GM13976 (cell line): Measurements from ENCODE around the gene ARMH4.

Experiments
- DNase-seq: peaks from one replicate; pipeline ENCODE4 v3.0.0; 2012; ENCODE audit warnings: low spot score
- in situ Hi-C: fragments of 300-500 bp; cut with MboI; formaldehyde crosslinking; loops from one replicate; pipeline ENCODE4 v1.12.0; 2022; ENCODE audit warnings: low sequenced_read_pairs, mixed read lengths, inconsistent platforms; ENCODE audit not compliant: unreplicated experiment
- TF ChIP-seq, protein P1 (sequence below): IDR thresholded peaks from 2 replicates; pipeline ENCODE4 v1.5.1; 2012; ENCODE audit warnings: borderline replicate concordance, mild to moderate bottlenecking; ENCODE audit not compliant: insufficient read depth; ENCODE audit errors: extremely low read depth, missing control alignments, control extremely low read depth

ARMH4 gene, protein sequence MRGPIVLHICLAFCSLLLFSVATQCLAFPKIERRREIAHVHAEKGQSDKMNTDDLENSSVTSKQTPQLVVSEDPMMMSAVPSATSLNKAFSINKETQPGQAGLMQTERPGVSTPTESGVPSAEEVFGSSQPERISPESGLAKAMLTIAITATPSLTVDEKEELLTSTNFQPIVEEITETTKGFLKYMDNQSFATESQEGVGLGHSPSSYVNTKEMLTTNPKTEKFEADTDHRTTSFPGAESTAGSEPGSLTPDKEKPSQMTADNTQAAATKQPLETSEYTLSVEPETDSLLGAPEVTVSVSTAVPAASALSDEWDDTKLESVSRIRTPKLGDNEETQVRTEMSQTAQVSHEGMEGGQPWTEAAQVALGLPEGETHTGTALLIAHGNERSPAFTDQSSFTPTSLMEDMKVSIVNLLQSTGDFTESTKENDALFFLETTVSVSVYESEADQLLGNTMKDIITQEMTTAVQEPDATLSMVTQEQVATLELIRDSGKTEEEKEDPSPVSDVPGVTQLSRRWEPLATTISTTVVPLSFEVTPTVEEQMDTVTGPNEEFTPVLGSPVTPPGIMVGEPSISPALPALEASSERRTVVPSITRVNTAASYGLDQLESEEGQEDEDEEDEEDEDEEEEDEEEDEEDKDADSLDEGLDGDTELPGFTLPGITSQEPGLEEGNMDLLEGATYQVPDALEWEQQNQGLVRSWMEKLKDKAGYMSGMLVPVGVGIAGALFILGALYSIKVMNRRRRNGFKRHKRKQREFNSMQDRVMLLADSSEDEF

DNA sequence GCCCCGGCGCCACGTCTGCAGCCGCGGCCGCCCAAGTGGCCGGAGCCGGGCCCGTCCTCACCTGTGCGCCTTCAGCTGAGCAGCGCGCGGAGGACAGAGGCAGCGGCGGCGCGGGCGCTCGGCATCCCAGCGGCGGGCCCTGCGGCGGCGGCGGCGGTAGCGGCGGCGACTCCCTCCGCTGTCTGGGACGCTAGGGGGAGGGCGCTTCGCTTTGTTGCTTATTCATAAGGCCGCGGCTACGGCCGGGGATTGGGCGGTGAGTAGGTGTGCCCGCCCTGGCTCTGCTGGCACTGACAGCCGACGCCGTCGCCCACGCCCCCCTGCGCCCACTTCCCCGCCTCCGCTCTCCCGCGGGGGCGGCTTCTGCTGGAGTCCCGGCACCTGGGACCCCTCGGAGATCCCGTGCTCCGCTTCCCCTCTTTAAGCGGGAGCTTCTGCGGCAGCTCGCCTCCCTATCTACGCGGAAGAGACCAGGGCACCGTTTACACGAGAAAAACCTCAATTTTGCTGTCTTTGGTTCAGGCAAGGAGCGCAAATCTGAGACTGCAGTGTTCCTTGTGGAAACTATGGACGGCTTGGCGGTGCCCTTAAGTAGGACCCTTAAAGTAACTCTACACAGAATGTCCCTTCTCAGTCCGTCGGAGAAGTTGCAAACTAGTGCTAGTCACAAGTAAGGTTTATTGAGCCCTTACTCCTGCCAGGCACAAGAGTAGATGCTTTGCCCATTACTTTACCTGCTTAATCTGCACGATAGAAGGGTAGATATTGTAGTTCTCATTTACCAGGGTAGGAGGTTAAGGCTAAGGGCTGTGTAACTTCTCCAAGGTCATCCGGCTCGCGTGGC, at the start of gene ARMH4:
ARMH4 (minus strand) TSS at position 200 of the 844 bp plus-strand sequence. CDS start 12,855 bp downstream, outside the sequence.
- DNase-seq: peak; percentile 70
- in situ Hi-C loops: no loop called here
- TF ChIP-seq, protein P1, sequence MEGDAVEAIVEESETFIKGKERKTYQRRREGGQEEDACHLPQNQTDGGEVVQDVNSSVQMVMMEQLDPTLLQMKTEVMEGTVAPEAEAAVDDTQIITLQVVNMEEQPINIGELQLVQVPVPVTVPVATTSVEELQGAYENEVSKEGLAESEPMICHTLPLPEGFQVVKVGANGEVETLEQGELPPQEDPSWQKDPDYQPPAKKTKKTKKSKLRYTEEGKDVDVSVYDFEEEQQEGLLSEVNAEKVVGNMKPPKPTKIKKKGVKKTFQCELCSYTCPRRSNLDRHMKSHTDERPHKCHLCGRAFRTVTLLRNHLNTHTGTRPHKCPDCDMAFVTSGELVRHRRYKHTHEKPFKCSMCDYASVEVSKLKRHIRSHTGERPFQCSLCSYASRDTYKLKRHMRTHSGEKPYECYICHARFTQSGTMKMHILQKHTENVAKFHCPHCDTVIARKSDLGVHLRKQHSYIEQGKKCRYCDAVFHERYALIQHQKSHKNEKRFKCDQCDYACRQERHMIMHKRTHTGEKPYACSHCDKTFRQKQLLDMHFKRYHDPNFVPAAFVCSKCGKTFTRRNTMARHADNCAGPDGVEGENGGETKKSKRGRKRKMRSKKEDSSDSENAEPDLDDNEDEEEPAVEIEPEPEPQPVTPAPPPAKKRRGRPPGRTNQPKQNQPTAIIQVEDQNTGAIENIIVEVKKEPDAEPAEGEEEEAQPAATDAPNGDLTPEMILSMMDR: no peak

DNA sequence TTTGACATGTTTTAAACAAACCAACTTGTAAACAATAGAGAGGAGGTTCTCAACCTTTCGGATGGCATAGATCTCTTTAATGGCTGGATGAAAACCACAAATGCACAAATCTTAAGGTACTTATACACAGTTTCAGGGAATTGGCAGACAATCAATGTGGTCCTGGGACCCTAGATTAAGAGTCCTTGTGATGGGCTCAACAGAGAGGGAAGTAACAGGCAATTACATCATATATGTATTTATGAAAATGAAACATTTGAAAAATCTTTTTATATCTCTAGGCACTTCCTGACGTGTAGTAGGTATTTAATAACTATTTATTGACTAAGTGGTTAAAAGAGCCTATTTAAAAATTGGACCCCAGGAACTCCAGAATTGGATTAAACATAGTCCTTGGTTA, 48.8 kb upstream of the ARMH4 start:
- in situ Hi-C loops: no loop called here
- TF ChIP-seq, protein P1: no peak
- DNase-seq: peak; percentile 19

DNA sequence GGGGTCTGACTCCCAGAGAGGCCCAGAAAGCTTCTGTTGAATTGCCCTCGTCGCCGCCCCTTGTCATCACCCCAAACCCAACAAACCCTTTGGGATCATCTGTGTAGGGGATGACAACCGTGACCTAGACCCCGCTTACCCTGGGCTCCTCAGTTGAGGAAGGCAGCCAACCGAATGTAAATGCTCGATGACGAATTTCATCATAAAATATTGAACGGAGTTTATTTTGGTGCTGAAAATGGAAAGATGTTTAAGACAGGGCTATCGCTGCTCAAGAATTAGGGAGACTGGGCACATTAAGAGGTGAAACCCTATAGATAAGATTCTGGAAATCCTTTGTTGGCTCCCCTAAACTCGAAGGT, 48.4 kb upstream of the ARMH4 start:
- DNase-seq: no peak
- TF ChIP-seq, protein P1: no peak
- in situ Hi-C loops: no loop called here

DNA sequence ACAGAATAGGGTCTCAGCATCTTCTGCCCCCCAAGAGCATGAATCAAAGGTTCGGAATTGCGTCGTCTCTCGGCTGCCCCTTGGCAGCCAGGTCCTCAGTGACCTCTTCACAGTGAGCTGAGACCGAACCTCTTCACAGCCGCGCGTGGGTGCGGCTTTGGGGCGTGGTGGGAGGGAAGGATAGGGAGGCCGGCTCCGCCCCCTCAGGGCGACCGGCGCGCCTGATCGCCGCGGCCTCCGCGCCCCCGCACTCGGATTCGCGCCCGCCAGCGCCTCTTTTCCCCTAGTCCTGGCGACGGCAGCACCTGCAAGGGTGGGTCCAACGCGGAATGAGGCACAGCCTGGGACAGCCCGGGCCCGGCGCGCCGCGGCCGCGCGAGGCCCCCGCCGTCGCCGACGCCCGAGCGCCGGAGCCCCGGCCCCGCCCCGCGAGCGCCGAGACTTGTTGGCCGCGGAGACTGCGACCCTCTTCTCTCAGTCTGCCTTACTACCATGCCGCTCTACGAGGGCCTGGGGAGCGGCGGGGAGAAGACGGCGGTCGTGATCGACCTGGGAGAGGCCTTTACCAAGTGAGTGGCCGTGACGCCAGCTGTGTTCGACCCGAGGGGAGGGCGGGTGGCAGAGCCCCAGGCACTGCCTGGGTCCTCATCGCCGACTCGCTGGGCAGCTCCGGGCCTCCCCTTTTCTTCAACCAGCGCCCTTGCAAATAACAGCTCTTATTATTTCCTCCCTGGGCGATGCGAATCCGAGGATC, 47.9 kb upstream of the ARMH4 start, which contains the start of gene ACTR10:
ACTR10 (plus strand) TSS at position 424 of the 754 bp plus-strand sequence; CDS start at position 493, 69 bp downstream.
- peak; percentile 90 for DNase-seq
- in situ Hi-C loops: no loop called here
- TF ChIP-seq, protein P1: no peak

DNA sequence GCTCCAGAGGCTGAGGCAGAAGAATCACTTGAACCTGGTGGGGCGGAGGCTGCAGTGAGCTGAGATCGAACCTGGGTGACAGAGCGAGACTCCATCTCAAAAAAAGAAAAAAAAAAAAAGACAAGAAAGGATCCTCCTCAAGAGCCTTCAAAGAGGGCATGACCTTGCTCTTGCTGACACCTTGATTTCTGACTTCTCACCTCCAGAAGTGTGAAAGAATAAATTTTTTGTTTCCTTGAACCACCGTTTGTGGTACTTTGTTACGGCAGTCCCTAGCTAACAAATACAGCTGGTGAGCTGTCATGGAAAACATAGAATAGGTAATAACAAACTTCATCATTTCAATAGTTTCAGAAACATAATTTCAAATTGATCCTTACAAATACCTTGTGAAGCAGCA, 46.1 kb upstream of the ARMH4 start:
- TF ChIP-seq, protein P1: no peak
- in situ Hi-C loops: no loop called here
- DNase-seq: no peak
